ENCODE measurements around the gene CDS2.

CDS2 gene

GRCh38 chr20:5109276-5109675 is 17.5 kb upstream of the CDS2 start:
- no peak overlapping the region for H2BK15ac ChIP-seq (ENCODE audit: low read depth, poor library complexity, severe bottlenecking)
- H3K4me3 ChIP-seq (ENCODE audit: insufficient read depth in 1 of 2, low read depth in 1 of 2, low read length in 2 of 2) = no peak overlapping the region
- H3K4me1 ChIP-seq (ENCODE audit: control insufficient read depth, insufficient read depth, low read depth, low read length) = peaks cover 4% of the 10 kb centered on the region
- no peak overlapping the region for H3K27ac ChIP-seq (ENCODE audit: low read length, poor library complexity, severe bottlenecking)
- over 99% methylated on average over 5 of the region's 5 CpGs for WGBS
- H2BK12ac ChIP-seq (ENCODE audit: low read length in 2 of 2) = no peak overlapping the region
- peaks cover 13% of the 10 kb centered on the region for H3K79me1 ChIP-seq (replicated peaks; ENCODE audit: low read length, poor library complexity, severe bottlenecking)
- DNase-seq = no peak
- H3K9me3 ChIP-seq (ENCODE audit: control insufficient read depth, low read length) = no peaks in the 10 kb centered on the region
- no peak overlapping the region for H4K8ac ChIP-seq (ENCODE audit: low read length)
- H2AK5ac ChIP-seq (ENCODE audit: low read length, severe bottlenecking) = no peak overlapping the region
- peaks cover 30 to 69% of the 10 kb centered on the region in 2 experiments for H3K36me3 ChIP-seq (ENCODE audit: control insufficient read depth in 1 of 2, insufficient read depth in 2 of 2, low read depth in 1 of 2, low read length in 2 of 2)
- H4K91ac ChIP-seq (ENCODE audit: low read length) = no peak overlapping the region
- H2AFZ ChIP-seq (ENCODE audit: low read depth, low read length) = no peak overlapping the region
- no peak overlapping the region for H3K4ac ChIP-seq (ENCODE audit: low read depth in 1 of 2, low read length in 2 of 2)
- no peaks in the 10 kb centered on the region for H3K27me3 ChIP-seq (ENCODE audit: control insufficient read depth in 1 of 2, insufficient read depth in 1 of 2, low read length in 2 of 2)
- no peak overlapping the region for H3K4me2 ChIP-seq (ENCODE audit: low read length, poor library complexity, severe bottlenecking)
- peak overlapping the region; percentile 38 for H3K9ac ChIP-seq (ENCODE audit: low read length)
- H2BK120ac ChIP-seq (ENCODE audit: low read depth, low read length) = no peak overlapping the region
- H2BK5ac ChIP-seq (ENCODE audit: low read depth, low read length, poor library complexity, severe bottlenecking) = no peak overlapping the region
- H3K14ac ChIP-seq (ENCODE audit: low read length in 2 of 2) = no peak overlapping the region
- H3K23ac ChIP-seq (ENCODE audit: low read length in 2 of 2) = no peak overlapping the region
- H3K18ac ChIP-seq (ENCODE audit: low read depth in 1 of 2, low read length in 2 of 2) = no peak overlapping the region

DNA sequence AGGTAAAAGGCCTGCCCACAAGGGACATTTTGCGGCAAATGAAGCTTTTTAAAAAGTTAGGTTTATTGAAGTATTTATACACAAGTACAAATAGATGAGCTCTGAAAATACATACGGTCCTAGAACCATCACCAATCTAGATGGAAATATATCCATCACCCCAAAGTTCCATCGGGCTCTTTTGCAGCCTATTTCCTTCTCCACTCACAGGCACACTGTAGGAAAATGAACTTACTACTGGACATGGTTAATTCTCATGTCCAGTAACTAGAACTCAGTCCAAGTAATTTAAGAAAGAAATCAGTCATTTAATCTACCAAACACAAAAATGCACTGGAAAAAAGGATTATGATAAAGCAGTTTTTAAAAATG is 13.2 kb upstream of the CDS2 start:
- Histone ChIP-seq H3K4me3 (ENCODE audit: insufficient read depth in 1 of 2, low read depth in 1 of 2, low read length in 2 of 2) (peak overlapping the region in 1 of 2 experiments; percentile 100), H3K14ac (ENCODE audit: low read length in 2 of 2) (no peak overlapping the region), H3K9me3 (ENCODE audit: control insufficient read depth, low read length) (no peaks in the 10 kb centered on the region), H3K4me1 (ENCODE audit: control insufficient read depth, insufficient read depth, low read depth, low read length) (peaks cover 7% of the 10 kb centered on the region), H3K36me3 (ENCODE audit: control insufficient read depth in 1 of 2, insufficient read depth in 2 of 2, low read depth in 1 of 2, low read length in 2 of 2) (peaks cover 3 to 68% of the 10 kb centered on the region in 2 experiments), H3K79me1 (replicated peaks; ENCODE audit: low read length, poor library complexity, severe bottlenecking) (peaks cover 8% of the 10 kb centered on the region), H3K4me2 (ENCODE audit: low read length, poor library complexity, severe bottlenecking) (peak overlapping the region; percentile 96), H4K91ac (ENCODE audit: low read length) (no peak overlapping the region), H3K18ac (ENCODE audit: low read depth in 1 of 2, low read length in 2 of 2) (no peak overlapping the region), H2BK120ac (ENCODE audit: low read depth, low read length) (no peak overlapping the region), H2BK5ac (ENCODE audit: low read depth, low read length, poor library complexity, severe bottlenecking) (no peak overlapping the region), H3K27me3 (ENCODE audit: control insufficient read depth in 1 of 2, insufficient read depth in 1 of 2, low read length in 2 of 2) (no peaks in the 10 kb centered on the region), H3K9ac (ENCODE audit: low read length) (peak overlapping the region; percentile 99), H2AK5ac (ENCODE audit: low read length, severe bottlenecking) (no peak overlapping the region), H3K23ac (ENCODE audit: low read length in 2 of 2) (no peak overlapping the region), H4K8ac (ENCODE audit: low read length) (peak overlapping the region; percentile 83), H3K27ac (ENCODE audit: low read length, poor library complexity, severe bottlenecking) (peak overlapping the region; percentile 60), H2BK15ac (ENCODE audit: low read depth, poor library complexity, severe bottlenecking) (no peak overlapping the region), H2AFZ (ENCODE audit: low read depth, low read length) (no peak overlapping the region), H3K4ac (ENCODE audit: low read depth in 1 of 2, low read length in 2 of 2) (peak overlapping the region in 1 of 2 experiments; percentile 16), H2BK12ac (ENCODE audit: low read length in 2 of 2) (no peak overlapping the region)
- DNase-seq = no peak
- 69% methylated on average over 2 of the region's 3 CpGs for WGBS

- no peak overlapping the region for H2BK5ac ChIP-seq (ENCODE audit: low read depth, low read length, poor library complexity, severe bottlenecking)
- no peak overlapping the region for H3K18ac ChIP-seq (ENCODE audit: low read depth in 1 of 2, low read length in 2 of 2)
- no peak overlapping the region for H4K8ac ChIP-seq (ENCODE audit: low read length)
- no peak overlapping the region for H2BK12ac ChIP-seq (ENCODE audit: low read length in 2 of 2)
- H3K4ac ChIP-seq (ENCODE audit: low read depth in 1 of 2, low read length in 2 of 2) = no peak overlapping the region
- no peak overlapping the region for H3K23ac ChIP-seq (ENCODE audit: low read length in 2 of 2)
- no peak overlapping the region for H2BK15ac ChIP-seq (ENCODE audit: low read depth, poor library complexity, severe bottlenecking)
- no peak overlapping the region for H3K14ac ChIP-seq (ENCODE audit: low read length in 2 of 2)
- H3K9ac ChIP-seq (ENCODE audit: low read length) = peak overlapping the region; percentile 100
- H3K79me1 ChIP-seq (replicated peaks; ENCODE audit: low read length, poor library complexity, severe bottlenecking) = peaks cover 8% of the 10 kb centered on the region
- H3K4me2 ChIP-seq (ENCODE audit: low read length, poor library complexity, severe bottlenecking) = no peak overlapping the region
- no CpG with 5 or more reads among the region's 3 CpGs for WGBS
- no peak overlapping the region for H3K27ac ChIP-seq (ENCODE audit: low read length, poor library complexity, severe bottlenecking)
- no peak overlapping the region for H2BK120ac ChIP-seq (ENCODE audit: low read depth, low read length)
- no peak for DNase-seq
- H3K36me3 ChIP-seq (ENCODE audit: control insufficient read depth in 1 of 2, insufficient read depth in 2 of 2, low read depth in 1 of 2, low read length in 2 of 2) = peaks cover 3 to 60% of the 10 kb centered on the region in 2 experiments
- no peaks in the 10 kb centered on the region for H3K27me3 ChIP-seq (ENCODE audit: control insufficient read depth in 1 of 2, insufficient read depth in 1 of 2, low read length in 2 of 2)
- no peak overlapping the region for H4K91ac ChIP-seq (ENCODE audit: low read length)
- H3K4me3 ChIP-seq (ENCODE audit: insufficient read depth in 1 of 2, low read depth in 1 of 2, low read length in 2 of 2) = no peak overlapping the region
- H2AFZ ChIP-seq (ENCODE audit: low read depth, low read length) = no peak overlapping the region
- no peak overlapping the region for H2AK5ac ChIP-seq (ENCODE audit: low read length, severe bottlenecking)
- H3K9me3 ChIP-seq (ENCODE audit: control insufficient read depth, low read length) = no peaks in the 10 kb centered on the region
- peaks cover 7% of the 10 kb centered on the region for H3K4me1 ChIP-seq (ENCODE audit: control insufficient read depth, insufficient read depth, low read depth, low read length)
Observed at GRCh38 chr20:5114403-5114802, 12.4 kb upstream of the CDS2 start.

DNA sequence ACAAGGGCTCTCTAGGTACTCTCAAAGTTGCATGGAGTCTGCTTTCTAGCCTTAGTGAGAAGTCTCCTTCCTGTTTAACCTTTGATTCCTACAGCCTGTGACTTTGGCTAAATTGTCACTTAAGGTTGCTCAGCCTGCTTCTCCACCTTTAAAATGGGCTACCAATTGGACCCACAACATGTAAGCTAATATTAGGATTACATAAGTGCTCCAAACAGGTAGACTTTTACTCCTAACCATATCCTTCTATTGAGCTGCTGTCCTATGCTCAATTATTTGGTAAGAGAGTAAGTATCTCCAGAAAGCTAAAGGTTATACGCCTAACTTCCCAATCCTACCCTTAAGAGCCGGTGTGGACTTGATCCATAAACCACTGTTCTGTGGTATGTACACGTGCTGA is 9.9 kb upstream of the CDS2 start:
- no peak for DNase-seq
- no peaks in the 10 kb centered on the region for H3K27me3 ChIP-seq (ENCODE audit: control insufficient read depth in 1 of 2, insufficient read depth in 1 of 2, low read length in 2 of 2)
- peaks cover 3 to 41% of the 10 kb centered on the region in 2 experiments for H3K36me3 ChIP-seq (ENCODE audit: control insufficient read depth in 1 of 2, insufficient read depth in 2 of 2, low read depth in 1 of 2, low read length in 2 of 2)
- H3K23ac ChIP-seq (ENCODE audit: low read length in 2 of 2) = no peak overlapping the region
- H3K18ac ChIP-seq (ENCODE audit: low read depth in 1 of 2, low read length in 2 of 2) = no peak overlapping the region
- no peak overlapping the region for H2BK120ac ChIP-seq (ENCODE audit: low read depth, low read length)
- no peak overlapping the region for H2BK12ac ChIP-seq (ENCODE audit: low read length in 2 of 2)
- H3K9me3 ChIP-seq (ENCODE audit: control insufficient read depth, low read length) = no peaks in the 10 kb centered on the region
- no peak overlapping the region for H3K27ac ChIP-seq (ENCODE audit: low read length, poor library complexity, severe bottlenecking)
- no peak overlapping the region for H2BK5ac ChIP-seq (ENCODE audit: low read depth, low read length, poor library complexity, severe bottlenecking)
- H3K79me1 ChIP-seq (replicated peaks; ENCODE audit: low read length, poor library complexity, severe bottlenecking) = peaks cover 2% of the 10 kb centered on the region
- H3K9ac ChIP-seq (ENCODE audit: low read length) = peak overlapping the region; percentile 100
- no peak overlapping the region for H3K4me2 ChIP-seq (ENCODE audit: low read length, poor library complexity, severe bottlenecking)
- WGBS = 96% methylated on average over 3 of the region's 3 CpGs
- H4K8ac ChIP-seq (ENCODE audit: low read length) = no peak overlapping the region
- H4K91ac ChIP-seq (ENCODE audit: low read length) = no peak overlapping the region
- peaks cover 9% of the 10 kb centered on the region for H3K4me1 ChIP-seq (ENCODE audit: control insufficient read depth, insufficient read depth, low read depth, low read length)
- no peak overlapping the region for H3K4ac ChIP-seq (ENCODE audit: low read depth in 1 of 2, low read length in 2 of 2)
- H3K14ac ChIP-seq (ENCODE audit: low read length in 2 of 2) = no peak overlapping the region
- no peak overlapping the region for H2AK5ac ChIP-seq (ENCODE audit: low read length, severe bottlenecking)
- no peak overlapping the region for H3K4me3 ChIP-seq (ENCODE audit: insufficient read depth in 1 of 2, low read depth in 1 of 2, low read length in 2 of 2)
- H2AFZ ChIP-seq (ENCODE audit: low read depth, low read length) = no peak overlapping the region
- H2BK15ac ChIP-seq (ENCODE audit: low read depth, poor library complexity, severe bottlenecking) = no peak overlapping the region

All from mesenchymal stem cell (in vitro differentiated cells and primary cell).